Measurements from ENCODE around the gene SOCS3. TPM values are rescaled to one million over a fixed set of nuclear protein-coding genes. Genes with fewer than 3 reads are reported as not detected.

SOCS3 gene
- total RNA-seq, 1 experiment from 2014 or later: 21.7 TPM

GRCh38 chr17:78367193-78367592, 7.3 kb upstream of the SOCS3 start:
- Histone ChIP-seq H3K36me3 (ENCODE audit: low read depth) (no peaks in the 10 kb centered on the region), H3K27me3 (ENCODE audit: insufficient read depth, low read depth) (no peaks in the 10 kb centered on the region), H3K27ac (no peak overlapping the region), H4K20me1 (ENCODE audit: insufficient read depth) (no peaks in the 10 kb centered on the region), H3K9me2 (ENCODE audit: insufficient read depth) (no peaks in the 10 kb centered on the region), H2AFZ (no peak overlapping the region), H3K9me3 (ENCODE audit: insufficient read depth, low read depth) (no peaks in the 10 kb centered on the region), H3K4me2 (no peak overlapping the region), H3K79me2 (ENCODE audit: low read depth) (no peaks in the 10 kb centered on the region), H3K4me3 (no peak overlapping the region), H3F3A (ENCODE audit: insufficient read depth, low read depth) (no peaks in the 10 kb centered on the region), H3K4me1 (replicated peaks; ENCODE audit: insufficient read depth) (no peaks in the 10 kb centered on the region)
- ChIA-PET POLR2A (ENCODE audit: unreplicated experiment) (no interaction called here), CTCF (no interaction called here)
- BruUV-seq (replicated peaks): no TSS peak
- intact Hi-C loops (cut with micrococcal nuclease; ENCODE audit: unreplicated experiment): loop anchor here (10.0 kb wide), 1 partner anchor 118 kb away; no protein-coding TSS in a partner anchor
- TF ChIP-seq EZH2 (IDR thresholded peaks at IDR 0.05; ENCODE audit: low read depth) (no peak), CTCF (conservative IDR thresholded peaks at IDR 0.05) (no peak)
- DNase-seq: no peak

GRCh38 chr17:78366109-78366848, 6.4 kb upstream of the SOCS3 start:
- intact Hi-C loops (cut with micrococcal nuclease; ENCODE audit: unreplicated experiment): loop anchor here (10.0 kb wide), 1 partner anchor 119 kb away; no protein-coding TSS in a partner anchor
- Histone ChIP-seq H3K36me3 (ENCODE audit: low read depth) (no peaks in the 10 kb centered on the region), H3K9me3 (ENCODE audit: insufficient read depth, low read depth) (no peaks in the 10 kb centered on the region), H3K4me2 (no peak overlapping the region), H3K79me2 (ENCODE audit: low read depth) (no peaks in the 10 kb centered on the region), H3F3A (ENCODE audit: insufficient read depth, low read depth) (no peaks in the 10 kb centered on the region), H3K4me1 (replicated peaks; ENCODE audit: insufficient read depth) (no peaks in the 10 kb centered on the region), H3K27me3 (ENCODE audit: insufficient read depth, low read depth) (no peaks in the 10 kb centered on the region), H3K27ac (no peak overlapping the region), H3K4me3 (no peak overlapping the region), H2AFZ (no peak overlapping the region), H3K9me2 (ENCODE audit: insufficient read depth) (no peaks in the 10 kb centered on the region), H4K20me1 (ENCODE audit: insufficient read depth) (no peaks in the 10 kb centered on the region)
- ChIA-PET POLR2A (ENCODE audit: unreplicated experiment) (interaction anchor here (0.6 kb wide), 1 partner anchor 78 kb away, joined by 3 read pairs; no protein-coding TSS in a partner anchor), CTCF (no interaction called here)
- TF ChIP-seq EZH2 (IDR thresholded peaks at IDR 0.05; ENCODE audit: low read depth) (no peak), CTCF (conservative IDR thresholded peaks at IDR 0.05) (no peak)
- DNase-seq: no peak
- BruUV-seq (replicated peaks): no TSS peak

- no peak overlapping the region for H3K27ac ChIP-seq
- CTCF ChIA-PET: no interaction called here
- no peaks in the 10 kb centered on the region for H3F3A ChIP-seq (ENCODE audit: insufficient read depth, low read depth)
- no peaks in the 10 kb centered on the region for H3K4me1 ChIP-seq (replicated peaks; ENCODE audit: insufficient read depth)
- H2AFZ ChIP-seq: no peak overlapping the region
- no peaks in the 10 kb centered on the region for H3K79me2 ChIP-seq (ENCODE audit: low read depth)
- H3K9me3 ChIP-seq (ENCODE audit: insufficient read depth, low read depth): no peaks in the 10 kb centered on the region
- DNase-seq: no peak
- no TSS peak for BruUV-seq (replicated peaks)
- H3K27me3 ChIP-seq (ENCODE audit: insufficient read depth, low read depth): no peaks in the 10 kb centered on the region
- H4K20me1 ChIP-seq (ENCODE audit: insufficient read depth): no peaks in the 10 kb centered on the region
- TF ChIP-seq EZH2 (IDR thresholded peaks at IDR 0.05; ENCODE audit: low read depth) (no peak), CTCF (conservative IDR thresholded peaks at IDR 0.05) (no peak)
- no peaks in the 10 kb centered on the region for H3K9me2 ChIP-seq (ENCODE audit: insufficient read depth)
- no peak overlapping the region for H3K4me2 ChIP-seq
- intact Hi-C loops (cut with micrococcal nuclease; ENCODE audit: unreplicated experiment): loop anchor here (10.0 kb wide), 1 partner anchor 119 kb away; no protein-coding TSS in a partner anchor
- POLR2A ChIA-PET (ENCODE audit: unreplicated experiment): no interaction called here
- no peaks in the 10 kb centered on the region for H3K36me3 ChIP-seq (ENCODE audit: low read depth)
- H3K4me3 ChIP-seq: no peak overlapping the region
Measured at GRCh38 chr17:78365561-78366108, 5.8 kb upstream of the SOCS3 start.
